Tibial nerve (tissue), 4 donors: ENCODE results near the gene SSC4D. TPM values are rescaled to one million over a fixed set of nuclear protein-coding genes. Genes with fewer than 3 reads are reported as not detected.
"Not testable (repeated sequence)": the region's sequence is repeated elsewhere in the genome, so short reads cannot be mapped to it uniquely, and the experiment has no call there.

Source experiments
- DNase-seq, 2 donors: peaks; one replicate each; pipeline ENCODE4 v3.0.0-alpha.2; 2019; ENCODE audit warnings: low spot score in 2 of 2
- H3K27ac ChIP-seq, 4 donors: fragments of 200-600 bp; sonication (generic) in 3 of 4; one replicate each; pipeline ENCODE4 v1.5.1; 2017 to 2019; ENCODE audit warnings: mild to moderate bottlenecking in 1 of 4
- H3K27me3 ChIP-seq, 2 donors: fragments of 200-600 bp; sonication (generic) in 1 of 2; one replicate each; pipeline versions ENCODE4 v1.5.1 to v1.6.0; 2017 to 2019
- H3K36me3 ChIP-seq, 3 donors: fragments of 200-600 bp; sonication (generic); one replicate each; pipeline ENCODE4 v1.5.1; 2018 to 2019
- H3K4me1 ChIP-seq, 4 donors: fragments of 200-600 bp; sonication (generic) in 3 of 4; one replicate each; pipeline ENCODE4 v1.5.1; 2017 to 2019
- H3K4me3 ChIP-seq, 4 donors: fragments of 200-600 bp; sonication (generic) in 3 of 4; one replicate each; pipeline ENCODE4 v1.5.1; 2017 to 2019; ENCODE audit warnings: mild to moderate bottlenecking in 1 of 4, moderate library complexity in 1 of 4
- H3K9me3 ChIP-seq, 4 donors: fragments of 200-600 bp; sonication (generic) in 3 of 4; one replicate each; pipeline ENCODE4 v1.5.1; 2017 to 2019
- EP300 ChIP-seq, 2 donors: sonication (generic); formaldehyde crosslinking; IDR thresholded peaks; one replicate each; pipeline ENCODE4 v1.6.1; 2017; ENCODE audit warnings: antibody characterized with exemption in 2 of 2, mild to moderate bottlenecking in 1 of 2
- POLR2A ChIP-seq, 2 donors: fragments of 450-650 bp; IDR thresholded peaks; one replicate each; pipeline ENCODE4 v1.6.1; 2017; ENCODE audit warnings: antibody characterized with exemption in 2 of 2, mild to moderate bottlenecking in 2 of 2, moderate library complexity in 2 of 2
- WGBS, 2 donors: methylation state at CpG; one replicate each; pipeline ENCODE4 v1.1.5; 2018; 5-methylcytosine and 5-hydroxymethylcytosine counted together
- total RNA-seq, 4 donors: library from RNA; depleted of rRNA; stranded (reverse); fragments of >200 nt; gene quantifications; one replicate each; pipeline ENCODE4 v1.1.0, GENCODE V29; 2016
- TF ChIP-seq, protein P1 (sequence below), 5 experiments: fragments of 200-600 bp in 3 of 5; fragments of 450-650 bp in 2 of 5; sonication (generic) in 3 of 5; IDR thresholded peaks; one replicate each; pipeline ENCODE4 v1.5.1; 2016 to 2019; ENCODE audit warnings: antibody characterized with exemption in 5 of 5, mild to moderate bottlenecking in 3 of 5, moderate library complexity in 2 of 5

Gene SSC4D
- total RNA-seq, 4 donors from 2014 or later, result 0.84 TPM; not detected in 3

DNA sequence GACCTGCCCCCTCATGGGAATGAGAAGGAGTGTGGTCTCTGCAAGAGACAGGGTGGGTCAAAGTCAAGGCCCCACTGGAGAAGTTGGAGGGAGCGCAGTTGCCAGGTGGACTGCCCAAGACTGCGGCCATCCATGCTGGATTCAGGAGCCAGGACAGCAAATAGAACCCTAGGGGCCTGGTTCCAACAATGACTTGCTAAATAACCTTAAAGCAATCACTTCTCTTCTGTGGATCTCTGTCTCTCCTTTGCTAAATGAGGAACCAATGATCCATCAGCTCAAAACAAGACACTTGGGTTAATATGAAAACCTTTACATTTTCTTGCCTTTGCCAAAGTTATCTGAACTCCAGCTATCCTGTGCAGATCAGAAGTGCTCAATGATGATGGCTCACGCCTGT lies 38.1 kb downstream of the SSC4D start:
- H3K36me3 ChIP-seq, result no peaks in the 10 kb centered on the region
- no peak for DNase-seq
- H3K27ac ChIP-seq, result no peak overlapping the region
- no peak overlapping the region for H3K4me3 ChIP-seq
- H3K4me1 ChIP-seq, result peaks cover 0 to 7% (median 0%) of the 10 kb centered on the region in 4 donors
- no peak for TF ChIP-seq POLR2A (IDR thresholded peaks at IDR 0.05)
- TF ChIP-seq, protein P1, sequence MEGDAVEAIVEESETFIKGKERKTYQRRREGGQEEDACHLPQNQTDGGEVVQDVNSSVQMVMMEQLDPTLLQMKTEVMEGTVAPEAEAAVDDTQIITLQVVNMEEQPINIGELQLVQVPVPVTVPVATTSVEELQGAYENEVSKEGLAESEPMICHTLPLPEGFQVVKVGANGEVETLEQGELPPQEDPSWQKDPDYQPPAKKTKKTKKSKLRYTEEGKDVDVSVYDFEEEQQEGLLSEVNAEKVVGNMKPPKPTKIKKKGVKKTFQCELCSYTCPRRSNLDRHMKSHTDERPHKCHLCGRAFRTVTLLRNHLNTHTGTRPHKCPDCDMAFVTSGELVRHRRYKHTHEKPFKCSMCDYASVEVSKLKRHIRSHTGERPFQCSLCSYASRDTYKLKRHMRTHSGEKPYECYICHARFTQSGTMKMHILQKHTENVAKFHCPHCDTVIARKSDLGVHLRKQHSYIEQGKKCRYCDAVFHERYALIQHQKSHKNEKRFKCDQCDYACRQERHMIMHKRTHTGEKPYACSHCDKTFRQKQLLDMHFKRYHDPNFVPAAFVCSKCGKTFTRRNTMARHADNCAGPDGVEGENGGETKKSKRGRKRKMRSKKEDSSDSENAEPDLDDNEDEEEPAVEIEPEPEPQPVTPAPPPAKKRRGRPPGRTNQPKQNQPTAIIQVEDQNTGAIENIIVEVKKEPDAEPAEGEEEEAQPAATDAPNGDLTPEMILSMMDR (IDR thresholded peaks at IDR 0.05), result no peak
- no peak for TF ChIP-seq EP300 (IDR thresholded peaks at IDR 0.05)
- H3K9me3 ChIP-seq, result no peaks in the 10 kb centered on the region
- WGBS, 2 donors, result 94% methylated on average over 3 of the region's 3 CpGs
- H3K27me3 ChIP-seq, result no peaks in the 10 kb centered on the region

DNA sequence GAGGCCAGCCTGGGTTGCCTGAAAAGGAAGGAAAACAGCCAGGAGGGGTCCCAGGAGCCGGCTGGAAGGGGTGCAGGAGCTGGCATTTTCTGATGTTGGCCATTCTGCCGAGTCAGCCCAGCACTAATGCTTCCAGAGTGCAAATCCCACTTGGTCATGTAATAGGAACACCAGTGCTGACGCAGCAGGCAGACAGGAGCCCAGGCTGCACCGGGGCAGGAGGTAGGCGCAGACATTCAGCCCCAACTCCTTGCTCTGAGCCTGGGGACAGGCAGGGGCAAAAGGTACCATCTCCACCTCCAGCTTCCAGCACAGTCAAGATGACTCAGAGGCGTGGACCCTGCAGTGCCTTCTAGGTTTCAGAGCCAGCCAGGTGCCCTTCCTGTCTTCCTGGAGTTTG lies 40.5 kb downstream of the SSC4D start:
- Histone ChIP-seq H3K4me3 (no peak overlapping the region), H3K36me3 (no peaks in the 10 kb centered on the region), H3K27ac (no peak overlapping the region), H3K27me3 (no peaks in the 10 kb centered on the region), H3K9me3 (no peaks in the 10 kb centered on the region), H3K4me1 (peaks cover 3 to 31% (median 14%) of the 10 kb centered on the region in 4 donors)
- 77 to 84% methylated on average over 6 of the region's 6 CpGs for WGBS, 2 donors
- DNase-seq, result no peak
- TF ChIP-seq, protein P1 (IDR thresholded peaks at IDR 0.05), result no peak
- no peak for TF ChIP-seq POLR2A (IDR thresholded peaks at IDR 0.05)
- TF ChIP-seq EP300 (IDR thresholded peaks at IDR 0.05), result no peak

DNA sequence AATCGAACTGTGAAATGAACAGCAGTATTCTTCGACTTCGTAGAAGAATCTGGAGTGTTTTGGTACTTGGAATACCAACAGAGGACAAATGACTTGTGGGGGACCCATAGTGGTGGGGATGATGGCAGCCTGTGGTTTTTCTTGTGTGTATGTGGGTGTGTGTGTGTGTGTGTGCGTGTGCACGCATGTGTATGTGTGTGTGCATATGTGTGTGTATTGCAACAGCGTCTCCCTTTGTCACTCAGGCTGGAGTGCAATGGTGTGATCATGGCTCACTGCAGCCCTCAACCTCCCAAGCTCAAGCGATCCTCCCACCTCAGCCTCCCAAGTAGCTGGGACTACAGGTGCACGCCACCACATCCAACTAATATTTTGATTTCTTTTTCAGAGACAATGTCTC lies 41.3 kb downstream of the SSC4D start:
- 90% methylated on average over 8 of the region's 8 CpGs for WGBS, 2 donors
- peaks cover 3 to 31% (median 16%) of the 10 kb centered on the region in 4 donors for H3K4me1 ChIP-seq
- DNase-seq, result no peak
- no peaks in the 10 kb centered on the region for H3K27me3 ChIP-seq
- H3K27ac ChIP-seq, result no peak overlapping the region
- H3K9me3 ChIP-seq, result no peaks in the 10 kb centered on the region
- H3K36me3 ChIP-seq, result no peaks in the 10 kb centered on the region
- H3K4me3 ChIP-seq, result no peak overlapping the region
- no peak for TF ChIP-seq POLR2A (IDR thresholded peaks at IDR 0.05)
- TF ChIP-seq, protein P1 (IDR thresholded peaks at IDR 0.05), result no peak
- TF ChIP-seq EP300 (IDR thresholded peaks at IDR 0.05), result no peak

DNA sequence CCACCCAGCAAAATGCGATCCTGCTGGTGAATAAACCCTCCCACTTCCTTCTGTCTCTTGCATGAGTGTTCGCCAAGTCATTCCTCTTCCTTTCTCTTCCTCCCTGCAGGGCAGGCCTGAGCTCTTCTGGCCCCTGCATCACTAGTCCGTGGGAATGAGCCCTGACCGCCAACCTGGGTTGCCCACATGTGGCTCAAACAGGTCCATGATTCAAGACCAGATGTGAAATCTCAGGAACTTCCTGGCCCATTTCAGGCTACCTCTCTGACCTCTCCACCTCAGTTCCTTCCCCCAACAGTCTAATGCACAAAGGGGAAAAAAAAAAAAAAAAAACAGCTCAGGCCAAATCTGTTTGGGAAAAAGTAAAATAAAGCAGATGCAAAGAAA lies 45.3 kb downstream of the SSC4D start:
- Histone ChIP-seq H3K27me3 (no peaks in the 10 kb centered on the region), H3K36me3 (no peaks in the 10 kb centered on the region), H3K4me3 (no peak overlapping the region), H3K9me3 (no peaks in the 10 kb centered on the region), H3K4me1 (peaks cover 3 to 37% (median 18%) of the 10 kb centered on the region in 4 donors), H3K27ac (peak overlapping the region; percentile 30 to 91 (median 84))
- peak in 1 of 2 donors; percentile 26 for DNase-seq
- TF ChIP-seq EP300 (IDR thresholded peaks at IDR 0.05) (no peak), POLR2A (IDR thresholded peaks at IDR 0.05) (peak in 1 of 2 donors; percentile 18)
- TF ChIP-seq, protein P1 (IDR thresholded peaks at IDR 0.05), result no peak
- 40 to 53% methylated on average over 4 of the region's 4 CpGs for WGBS, 2 donors

DNA sequence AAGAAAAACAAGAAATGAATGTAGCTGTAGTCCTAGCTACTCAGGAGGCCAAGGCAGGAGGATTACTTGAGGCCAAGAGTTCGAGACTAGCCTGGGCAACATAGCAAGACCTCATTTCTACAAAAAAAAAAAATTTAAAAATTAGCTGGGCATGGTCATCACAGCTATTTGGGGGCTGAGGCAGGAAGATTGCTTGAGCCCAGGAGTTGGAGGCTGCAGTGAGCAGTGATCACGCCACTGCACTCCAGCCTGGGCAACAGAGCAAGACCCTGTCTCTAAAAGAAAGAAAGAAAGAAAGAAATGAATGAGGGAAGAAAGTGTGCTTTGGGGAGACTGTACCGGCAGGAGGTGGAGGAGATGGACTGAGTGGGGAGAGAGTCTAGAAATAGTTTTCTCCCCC lies 45.7 kb downstream of the SSC4D start:
- not testable (repeated sequence) for H3K9me3 ChIP-seq

More for the DNA sequence above, 45.7 kb downstream of the SSC4D start:
- not testable (repeated sequence) for H3K27me3 ChIP-seq, DNase-seq, H3K36me3 ChIP-seq, H3K4me3 ChIP-seq
- H3K27ac ChIP-seq, result peak overlapping the region in 3 of 4 donors; percentile 30 to 91 (median 89)
- H3K4me1 ChIP-seq, result peaks cover 3 to 37% (median 18%) of the 10 kb centered on the region in 4 donors
- 81 to 83% methylated on average over 3 of the region's 3 CpGs for WGBS, 2 donors
